ENCODE measurements around the gene MYOZ2.

- TF ChIP-seq POLR2A (IDR thresholded peaks at IDR 0.05; ENCODE audit: low read length), result no peak
- no peak for TF ChIP-seq GATA1 (IDR thresholded peaks at IDR 0.05; ENCODE audit: low read depth, low read length)
These were observed 76.2 kb downstream of the MYOZ2 start for GRCh38 chr4:119211867-119212233.

All from erythroblast (primary cell).